ENCODE measurements around the gene ACTG1. TPM values are rescaled to one million over a fixed set of nuclear protein-coding genes. Genes with fewer than 3 reads are reported as not detected.

Gene ACTG1
- total RNA-seq, 2 experiments from 2014 or later, result 3,566 to 4,759 TPM

GRCh38 chr17:81551458-81552243 lies 39.1 kb upstream of the ACTG1 start:
- peak; percentile 1 for ATAC-seq
- H3K4me3 Mint-ChIP-seq, result peak overlapping the region; percentile 82
- peak; percentile 50 for DNase-seq
- H3K4me1 Mint-ChIP-seq, result peaks cover 41% of the 10 kb centered on the region
- H3K9me3 Mint-ChIP-seq (ENCODE audit: low read depth), result no peaks in the 10 kb centered on the region
- no peaks in the 10 kb centered on the region for H3K27me3 Mint-ChIP-seq
- H3K27ac Mint-ChIP-seq, result peak overlapping the region; percentile 70
- peaks cover 8% of the 10 kb centered on the region for H3K36me3 Mint-ChIP-seq
- CTCF ChIA-PET, result interaction anchor here (0.8 to 1.7 kb wide), 8 partner anchors 8 to 67 kb away, joined by 3 to 12 read pairs (median 4); no protein-coding TSS in a partner anchor

DNA sequence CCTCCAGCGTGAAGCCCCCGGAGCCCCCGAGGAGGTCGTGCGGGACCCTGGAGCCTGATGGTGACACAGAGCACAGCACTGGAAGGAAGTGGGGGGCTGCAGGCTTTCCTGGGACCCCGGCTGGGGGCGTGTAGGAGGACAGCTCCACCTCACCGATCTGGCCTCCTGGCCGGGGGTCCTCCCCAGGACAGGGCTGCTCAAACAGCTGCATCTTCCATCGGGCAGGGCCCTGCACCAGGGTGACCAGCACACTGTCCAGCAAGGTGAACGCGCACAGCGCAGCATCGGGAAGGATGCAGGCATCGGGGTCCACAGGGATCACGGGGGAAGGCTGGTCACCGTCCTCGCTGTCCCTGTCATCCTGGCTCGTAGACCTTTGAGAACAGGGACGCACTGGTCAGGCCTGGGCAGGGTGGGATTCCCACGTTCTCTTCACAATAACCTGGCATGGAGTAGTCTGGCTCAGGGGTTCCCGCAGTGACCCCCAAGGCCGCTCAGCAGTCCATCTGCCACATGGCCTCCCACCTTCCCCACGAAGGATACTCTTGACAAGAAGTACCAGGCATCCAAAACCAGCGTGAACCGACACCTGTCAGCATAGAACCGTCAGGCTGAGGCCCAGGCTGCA lies 38.3 kb upstream of the ACTG1 start:
- Mint-ChIP-seq H3K36me3 (peaks cover 7% of the 10 kb centered on the region), H3K27me3 (no peaks in the 10 kb centered on the region), H3K9me3 (ENCODE audit: low read depth) (no peaks in the 10 kb centered on the region), H3K4me1 (peaks cover 41% of the 10 kb centered on the region), H3K27ac (no peak overlapping the region), H3K4me3 (peak overlapping the region; percentile 82)
- CTCF ChIA-PET, result interaction anchor here (1.2 to 1.7 kb wide), 2 partner anchors 7 to 33 kb away, joined by 3 to 8 read pairs; no protein-coding TSS in a partner anchor
- ATAC-seq, result no peak
- DNase-seq, result no peak

- peaks cover 7% of the 10 kb centered on the region for H3K36me3 Mint-ChIP-seq
- DNase-seq, result no peak
- H3K4me3 Mint-ChIP-seq, result peak overlapping the region; percentile 82
- CTCF ChIA-PET, result interaction anchor here (1.2 kb wide), 1 partner anchor 33 kb away, joined by 3 read pairs; no protein-coding TSS in a partner anchor
- no peaks in the 10 kb centered on the region for H3K9me3 Mint-ChIP-seq (ENCODE audit: low read depth)
- peaks cover 41% of the 10 kb centered on the region for H3K4me1 Mint-ChIP-seq
- ATAC-seq, result no peak
- H3K27me3 Mint-ChIP-seq, result no peaks in the 10 kb centered on the region
- H3K27ac Mint-ChIP-seq, result no peak overlapping the region
Observed at GRCh38 chr17:81550285-81550684, 37.7 kb upstream of the ACTG1 start.

GRCh38 chr17:81549826-81550225 lies 37.2 kb upstream of the ACTG1 start:
- CTCF ChIA-PET, result interaction anchor here (1.2 kb wide), 1 partner anchor 32 kb away, joined by 3 read pairs; no protein-coding TSS in a partner anchor
- no peak overlapping the region for H3K27ac Mint-ChIP-seq
- ATAC-seq (no peak), DNase-seq (no peak)
- H3K4me3 Mint-ChIP-seq, result no peak overlapping the region
- no peaks in the 10 kb centered on the region for H3K27me3 Mint-ChIP-seq
- H3K36me3 Mint-ChIP-seq, result peaks cover 7% of the 10 kb centered on the region
- H3K9me3 Mint-ChIP-seq (ENCODE audit: low read depth), result no peaks in the 10 kb centered on the region
- H3K4me1 Mint-ChIP-seq, result peaks cover 41% of the 10 kb centered on the region

GRCh38 chr17:81549031-81549557 lies 36.5 kb upstream of the ACTG1 start:
- H3K36me3 Mint-ChIP-seq, result peaks cover 7% of the 10 kb centered on the region
- DNase-seq (no peak), ATAC-seq (no peak)
- CTCF ChIA-PET, result no interaction called here
- H3K27ac Mint-ChIP-seq, result no peak overlapping the region
- no peak overlapping the region for H3K4me3 Mint-ChIP-seq
- H3K27me3 Mint-ChIP-seq, result no peaks in the 10 kb centered on the region
- peaks cover 36% of the 10 kb centered on the region for H3K4me1 Mint-ChIP-seq
- no peaks in the 10 kb centered on the region for H3K9me3 Mint-ChIP-seq (ENCODE audit: low read depth)

DNA sequence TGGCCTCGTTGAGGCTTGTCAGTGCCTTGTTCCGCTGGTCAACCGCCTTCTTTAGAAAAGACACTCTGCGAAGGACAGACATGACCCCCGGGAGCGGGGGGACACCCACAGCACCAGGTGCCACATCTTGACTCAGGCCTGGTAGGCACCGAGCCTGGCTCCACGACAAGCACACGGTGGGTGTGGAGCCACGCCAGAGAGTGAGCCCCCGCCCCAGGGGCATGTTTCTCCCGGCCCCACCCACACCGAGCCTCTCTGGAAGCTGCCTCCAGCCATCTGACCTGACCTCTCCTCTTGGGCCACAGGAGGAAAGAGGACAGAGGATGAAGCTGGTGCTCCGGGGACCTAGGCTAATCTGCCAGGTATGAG lies 35.0 kb upstream of the ACTG1 start:
- CTCF ChIA-PET, result no interaction called here
- H3K9me3 Mint-ChIP-seq (ENCODE audit: low read depth), result no peaks in the 10 kb centered on the region
- H3K36me3 Mint-ChIP-seq, result peaks cover 7% of the 10 kb centered on the region
- no peaks in the 10 kb centered on the region for H3K27me3 Mint-ChIP-seq
- ATAC-seq (no peak), DNase-seq (no peak)
- H3K4me3 Mint-ChIP-seq, result no peak overlapping the region
- peaks cover 23% of the 10 kb centered on the region for H3K4me1 Mint-ChIP-seq
- no peak overlapping the region for H3K27ac Mint-ChIP-seq

GRCh38 chr17:81546906-81547613 lies 34.5 kb upstream of the ACTG1 start:
- CTCF ChIA-PET, result no interaction called here
- ATAC-seq, result no peak

DNA sequence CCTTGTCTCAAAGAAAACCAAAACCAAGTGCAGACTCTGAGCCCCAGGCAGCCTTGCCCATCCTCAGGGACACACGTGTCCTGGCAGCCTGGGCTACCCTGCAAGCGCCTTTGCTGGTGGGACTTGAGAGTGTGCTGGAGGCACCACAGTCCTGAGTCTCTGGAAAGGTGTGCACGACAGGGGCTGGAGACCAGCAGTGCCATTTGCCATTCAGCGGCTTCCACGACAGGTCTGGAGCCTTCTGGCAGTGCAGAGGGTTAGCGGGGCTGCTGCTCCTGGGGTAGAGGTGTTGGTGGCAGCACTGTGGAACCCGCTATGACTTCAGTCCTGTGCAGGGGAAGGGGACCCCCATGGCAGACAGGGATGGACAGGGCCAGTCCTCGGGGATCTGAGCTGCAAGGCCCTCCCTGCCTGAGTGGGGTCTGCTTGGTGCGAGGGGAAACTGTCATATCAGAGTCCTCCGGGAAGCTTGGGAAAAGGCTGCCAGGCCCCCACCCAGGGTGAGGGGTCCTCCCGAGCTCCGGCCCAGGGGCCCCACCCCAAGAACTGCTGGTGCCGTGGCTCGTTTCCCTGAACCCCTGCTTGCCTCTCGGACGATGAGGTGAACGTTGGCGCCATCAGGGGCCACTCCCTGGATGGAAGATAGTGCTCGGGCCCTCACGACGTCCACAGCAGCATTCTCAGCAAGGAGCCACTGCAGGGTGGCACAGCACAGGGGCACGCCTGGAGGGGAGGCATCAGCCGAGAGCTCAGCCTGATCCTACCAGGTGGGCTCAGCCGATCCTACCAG lies 32.8 kb upstream of the ACTG1 start:
- CTCF ChIA-PET, result interaction anchor here (1.1 to 2.0 kb wide), 2 partner anchors 7 to 56 kb away, joined by 3 to 8 read pairs; partner anchors contain the start of gene FAAP100
- ATAC-seq, result no peak

More at GRCh38 chr17:81546906-81547613, 34.5 kb upstream of the ACTG1 start:
- DNase-seq, result no peak
- Mint-ChIP-seq H3K9me3 (ENCODE audit: low read depth) (no peaks in the 10 kb centered on the region), H3K36me3 (peaks cover 7% of the 10 kb centered on the region), H3K4me1 (peaks cover 23% of the 10 kb centered on the region), H3K4me3 (no peak overlapping the region), H3K27ac (no peak overlapping the region), H3K27me3 (no peaks in the 10 kb centered on the region)

GRCh38 chr17:81544281-81544974 lies 31.8 kb upstream of the ACTG1 start:
- CTCF ChIA-PET, result interaction anchor here (0.8 to 2.0 kb wide), 2 partner anchors 8 to 25 kb away, joined by 3 to 8 read pairs; partner anchors contain the start of gene FAAP100

More for the DNA sequence above, 32.8 kb upstream of the ACTG1 start:
- Mint-ChIP-seq H3K9me3 (ENCODE audit: low read depth) (no peaks in the 10 kb centered on the region), H3K4me3 (no peak overlapping the region), H3K27ac (no peak overlapping the region), H3K27me3 (no peaks in the 10 kb centered on the region), H3K4me1 (peaks cover 11% of the 10 kb centered on the region), H3K36me3 (peaks cover 7% of the 10 kb centered on the region)
- no peak for DNase-seq

DNA sequence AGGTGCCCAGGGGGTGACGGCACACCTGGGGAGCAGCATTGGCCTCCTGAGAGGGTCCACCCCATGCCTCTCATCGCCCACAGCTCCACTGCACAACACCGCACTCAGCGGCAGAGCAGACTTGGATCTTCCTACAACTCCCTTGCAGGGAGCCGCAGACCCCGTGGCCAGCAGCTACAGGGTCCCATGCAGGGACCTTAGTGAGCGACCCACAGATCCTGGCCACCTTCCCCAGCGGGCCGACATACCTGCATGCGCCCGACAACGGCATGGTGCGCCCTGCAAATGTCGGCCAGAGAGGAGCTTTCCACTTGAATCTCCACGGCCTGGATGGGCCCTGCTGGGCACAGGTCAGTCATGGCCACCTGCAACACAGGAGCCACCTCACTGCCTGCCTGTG lies 31.2 kb upstream of the ACTG1 start:
- no peaks in the 10 kb centered on the region for H3K4me1 Mint-ChIP-seq
- DNase-seq (no peak), ATAC-seq (no peak)
- H3K9me3 Mint-ChIP-seq (ENCODE audit: low read depth), result no peaks in the 10 kb centered on the region
- no peak overlapping the region for H3K4me3 Mint-ChIP-seq
- H3K27me3 Mint-ChIP-seq, result no peaks in the 10 kb centered on the region
- CTCF ChIA-PET, result interaction anchor here (0.8 to 2.0 kb wide), 2 partner anchors 8 to 25 kb away, joined by 3 to 8 read pairs; partner anchors contain the start of gene FAAP100
- no peak overlapping the region for H3K27ac Mint-ChIP-seq
- H3K36me3 Mint-ChIP-seq, result peaks cover 2% of the 10 kb centered on the region

More at GRCh38 chr17:81544281-81544974, 31.8 kb upstream of the ACTG1 start:
- peaks cover 2% of the 10 kb centered on the region for H3K4me1 Mint-ChIP-seq
- no peaks in the 10 kb centered on the region for H3K27me3 Mint-ChIP-seq
- H3K27ac Mint-ChIP-seq, result no peak overlapping the region
- H3K9me3 Mint-ChIP-seq (ENCODE audit: low read depth), result no peaks in the 10 kb centered on the region
- ATAC-seq (no peak), DNase-seq (no peak)
- H3K36me3 Mint-ChIP-seq, result peaks cover 6% of the 10 kb centered on the region
- no peak overlapping the region for H3K4me3 Mint-ChIP-seq

GRCh38 chr17:81543339-81543675 lies 30.7 kb upstream of the ACTG1 start:
- CTCF ChIA-PET, result interaction anchor here (1.8 to 2.0 kb wide), 2 partner anchors 9 to 24 kb away, joined by 5 to 8 read pairs; partner anchors contain the start of gene FAAP100
- H3K4me3 Mint-ChIP-seq, result no peak overlapping the region
- peaks cover 2% of the 10 kb centered on the region for H3K36me3 Mint-ChIP-seq
- H3K27me3 Mint-ChIP-seq, result no peaks in the 10 kb centered on the region
- DNase-seq, result no peak
- no peaks in the 10 kb centered on the region for H3K4me1 Mint-ChIP-seq
- no peak overlapping the region for H3K27ac Mint-ChIP-seq
- ATAC-seq, result no peak
- H3K9me3 Mint-ChIP-seq (ENCODE audit: low read depth), result no peaks in the 10 kb centered on the region

Measured in activated CD8-positive, alpha-beta memory T cell treated with anti-CD3 and anti-CD28 coated beads, Interleukin-2, amount 10 ng/mL, durations not matched to agents 7 days and 5 days (primary cell).